ENCODE measurements around the gene AP3B1.

The AP3B1 gene

GRCh38 chr5:78289911-78290310 lies 4.6 kb downstream of the AP3B1 start:
- DNase-seq, result no peak

GRCh38 chr5:78288246-78288645 lies 6.3 kb downstream of the AP3B1 start:
- DNase-seq, result no peak

GRCh38 chr5:78287833-78288232 lies 6.7 kb downstream of the AP3B1 start:
- DNase-seq, result no peak

- DNase-seq, result no peak
Measured at GRCh38 chr5:78287169-78287568, 7.3 kb downstream of the AP3B1 start.

DNA sequence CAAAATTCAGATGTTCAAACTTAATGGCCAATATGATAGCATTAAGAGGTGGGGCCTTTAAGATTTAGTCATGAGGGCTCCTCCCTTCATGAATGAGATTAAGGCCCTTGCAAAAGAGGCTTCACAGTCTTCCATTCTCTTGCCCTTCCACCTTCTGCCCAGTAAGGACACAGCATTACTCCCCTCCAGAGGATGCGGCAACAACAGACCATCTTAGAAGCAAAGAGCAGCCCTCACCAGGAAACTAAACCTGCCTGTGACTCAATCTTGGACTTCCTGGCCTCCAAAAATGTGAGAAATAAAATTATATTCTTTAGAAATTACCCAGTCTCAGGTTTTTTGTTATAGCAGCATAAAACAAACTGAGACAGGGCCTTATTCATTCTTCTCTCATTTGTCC lies 8.2 kb downstream of the AP3B1 start:
- no peak for DNase-seq

GRCh38 chr5:78283802-78284201 lies 10.7 kb downstream of the AP3B1 start:
- DNase-seq, result no peak

- no peak for DNase-seq
Measured at GRCh38 chr5:78283105-78283504, 11.4 kb downstream of the AP3B1 start.

DNA sequence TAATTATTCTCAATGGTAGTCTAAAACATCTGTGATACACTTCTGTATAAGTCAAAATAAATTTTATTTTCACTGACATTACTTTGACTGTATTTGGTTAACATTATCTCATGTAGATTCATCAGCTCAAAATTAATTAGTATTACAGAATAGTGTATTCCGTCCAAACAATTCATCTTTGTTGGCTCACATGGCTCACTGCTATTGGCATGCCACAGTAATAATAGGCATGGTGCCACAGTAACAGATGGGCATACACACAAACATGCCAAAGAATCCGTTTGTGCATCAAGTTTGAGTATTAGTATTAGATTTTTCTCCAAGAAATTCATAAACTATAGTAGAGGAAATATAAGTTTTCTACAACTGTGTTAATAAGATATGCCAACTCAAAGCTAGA lies 14.2 kb downstream of the AP3B1 start:
- no peak for DNase-seq

- DNase-seq, result no peak
Measured at GRCh38 chr5:78279194-78279593, 15.3 kb downstream of the AP3B1 start.

GRCh38 chr5:78277715-78278114 lies 16.8 kb downstream of the AP3B1 start:
- no peak for DNase-seq

DNA sequence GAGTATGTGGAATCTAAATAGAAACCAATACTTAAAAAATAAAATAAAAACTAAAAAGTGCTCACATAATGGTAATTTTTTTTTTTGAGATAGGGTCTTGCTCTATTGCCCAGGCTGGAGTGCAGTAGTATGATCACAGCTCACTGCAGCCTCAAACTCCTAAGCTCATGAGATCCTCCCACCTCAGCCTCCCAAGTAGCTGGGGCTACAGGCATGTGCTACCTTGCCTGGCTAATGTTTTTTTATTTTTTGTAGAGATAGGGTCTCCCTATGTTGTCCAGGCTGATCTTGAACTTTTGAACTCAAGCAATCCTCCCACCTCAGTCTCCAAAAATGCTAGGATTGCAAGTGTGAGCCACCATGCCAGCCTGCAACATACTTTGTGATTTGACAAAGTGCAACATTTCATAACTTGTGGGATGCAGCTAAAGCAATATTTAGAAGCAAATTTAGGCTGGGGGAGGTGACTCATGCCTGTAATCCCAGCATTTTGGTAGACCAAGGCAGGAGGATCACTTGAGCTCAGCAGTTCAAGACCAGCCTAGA lies 18.4 kb downstream of the AP3B1 start:
- no peak for DNase-seq

- no peak for DNase-seq
Measured at GRCh38 chr5:78274540-78275197, 19.8 kb downstream of the AP3B1 start.

DNA sequence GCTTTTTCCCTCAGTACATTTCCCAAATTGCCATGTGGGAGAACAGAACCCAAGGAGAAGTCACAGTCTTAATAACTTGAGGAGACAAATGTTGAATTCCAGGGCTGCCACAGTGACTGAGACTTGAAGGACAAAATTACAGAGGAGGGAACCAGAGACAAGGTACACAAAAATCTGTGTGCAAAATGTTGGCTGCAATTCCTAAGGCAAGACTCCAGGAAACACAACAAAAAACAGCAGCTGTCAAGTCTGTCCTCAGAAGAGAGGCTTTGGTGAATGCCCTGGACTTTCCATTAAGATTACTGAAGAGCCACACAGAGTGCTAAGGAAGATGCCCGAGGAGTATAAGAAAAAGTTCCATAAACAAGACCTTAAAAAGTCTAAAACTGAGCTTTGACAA lies 21.1 kb downstream of the AP3B1 start:
- DNase-seq, result no peak

DNA sequence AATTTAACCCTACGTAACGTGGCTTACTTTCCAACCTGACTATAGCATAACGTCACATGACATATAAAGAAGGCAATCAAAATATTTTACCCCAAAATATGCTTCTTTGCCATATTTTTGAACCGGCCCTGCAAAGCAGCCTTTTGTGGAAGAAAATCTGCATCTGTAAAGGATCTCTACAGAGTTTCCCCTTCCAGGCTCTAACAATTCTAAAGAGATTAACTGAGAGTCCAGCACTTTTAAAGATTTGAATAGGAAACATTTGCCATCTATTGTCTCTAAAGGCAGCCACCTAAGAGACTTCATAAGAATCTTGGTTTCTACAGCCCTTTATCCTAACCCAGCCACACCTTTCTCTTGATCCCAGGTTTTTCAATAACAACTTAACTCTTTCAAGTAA lies 22.7 kb downstream of the AP3B1 start:
- DNase-seq, result no peak

DNA sequence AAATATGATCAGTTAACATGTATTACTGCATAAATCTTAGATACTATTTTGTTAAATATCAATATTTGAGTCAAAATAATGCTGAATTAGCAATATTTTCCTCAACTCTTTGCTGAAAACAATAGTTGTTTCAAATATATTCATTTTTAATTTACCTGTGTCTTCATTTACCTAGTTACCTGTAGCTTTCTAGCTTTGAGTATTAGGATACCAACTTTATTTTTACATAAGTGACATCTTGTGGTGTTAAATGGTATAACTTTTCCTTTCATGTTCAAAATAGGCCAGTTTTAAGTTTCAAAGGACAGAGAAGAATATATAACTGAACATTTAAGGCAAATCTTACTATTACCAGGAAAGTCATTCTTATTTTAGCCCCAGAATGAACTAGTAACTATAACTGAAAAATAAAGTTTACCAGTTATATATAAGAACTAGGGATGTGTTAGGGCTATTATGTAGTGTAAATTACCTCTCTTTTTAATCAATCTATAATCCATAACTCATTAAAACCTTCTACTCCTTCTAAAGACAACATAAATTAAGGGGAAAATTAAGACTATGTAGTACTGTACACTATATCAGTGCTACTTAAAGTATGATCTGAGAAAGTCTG lies 25.3 kb downstream of the AP3B1 start:
- DNase-seq, result no peak

DNA sequence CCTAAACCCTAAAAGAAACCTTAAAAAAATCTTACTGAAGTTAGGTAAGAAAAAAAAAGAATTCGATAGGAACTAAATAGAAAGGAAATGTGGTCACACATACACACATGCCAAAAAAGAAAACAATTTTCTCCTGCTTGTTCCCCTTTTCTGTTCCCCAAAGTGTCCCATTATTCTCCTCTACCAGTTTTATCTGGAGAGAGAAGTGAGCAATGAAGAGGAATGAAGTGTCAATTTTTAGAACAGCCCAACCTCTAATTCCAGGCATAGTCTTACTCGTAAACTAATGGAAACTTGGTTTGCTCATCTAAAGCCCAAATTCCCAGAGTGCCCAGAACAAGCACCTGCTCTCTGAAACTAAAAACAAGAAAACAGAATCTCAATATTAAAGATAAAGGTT lies 26.1 kb downstream of the AP3B1 start:
- DNase-seq, result no peak

DNA sequence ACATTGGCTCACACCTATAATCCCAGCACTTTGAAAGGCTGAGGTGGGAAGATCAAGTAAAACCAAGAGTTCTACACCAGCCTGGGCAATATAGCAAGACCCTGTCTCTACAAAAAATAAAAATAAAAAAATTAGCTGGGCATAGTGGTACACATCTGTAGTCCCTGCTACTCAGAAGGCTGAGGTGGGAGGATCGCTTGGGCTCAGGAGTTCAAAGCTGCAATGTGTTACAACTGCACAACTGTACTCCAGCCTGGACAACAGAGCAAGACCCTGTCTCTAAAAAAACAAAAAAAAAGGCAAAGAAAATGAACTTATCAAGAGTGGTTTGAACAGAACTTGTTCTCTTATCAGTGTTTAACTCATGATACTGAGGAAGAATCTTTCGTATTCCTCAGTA lies 29.3 kb downstream of the AP3B1 start:
- no peak for DNase-seq

DNA sequence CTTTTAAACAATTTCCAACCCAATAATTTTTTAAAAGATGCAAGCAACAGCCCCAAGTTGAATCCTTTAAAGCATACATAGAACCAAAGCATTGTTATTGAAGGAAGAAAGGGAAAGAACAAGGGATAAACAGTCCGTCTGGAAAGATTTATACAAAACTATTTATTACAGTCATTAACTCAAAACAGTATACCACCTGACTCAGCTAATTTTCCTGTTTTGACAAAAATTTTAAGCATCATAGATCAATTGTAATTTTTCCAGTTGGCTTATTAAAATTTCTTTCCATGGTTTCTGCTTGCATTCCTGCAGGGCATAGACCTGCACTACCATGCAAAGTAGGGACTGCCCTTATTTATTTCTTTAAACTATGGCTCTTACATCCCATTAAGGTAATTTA lies 29.9 kb downstream of the AP3B1 start:
- no peak for DNase-seq

GRCh38 chr5:78260771-78261170 lies 33.7 kb downstream of the AP3B1 start:
- no peak for DNase-seq

DNA sequence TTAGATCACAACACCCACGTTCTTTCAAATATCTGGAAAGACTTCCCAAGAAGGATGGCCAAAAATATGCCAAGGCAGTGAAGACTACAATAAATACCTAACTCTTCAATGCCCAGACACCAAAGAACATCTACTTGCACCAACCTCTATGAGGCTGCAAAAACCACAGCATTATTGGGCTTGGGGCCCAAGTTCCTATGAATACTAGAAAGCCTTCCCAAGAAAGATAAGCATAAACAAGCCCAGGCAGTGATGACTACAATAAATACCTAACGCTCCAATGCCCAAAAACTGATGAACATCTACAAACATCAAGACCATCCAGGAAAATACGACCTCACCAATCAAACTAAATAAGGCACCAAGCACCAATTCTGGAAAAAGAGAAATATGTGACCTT lies 41.3 kb downstream of the AP3B1 start:
- DNase-seq, result no peak

DNA sequence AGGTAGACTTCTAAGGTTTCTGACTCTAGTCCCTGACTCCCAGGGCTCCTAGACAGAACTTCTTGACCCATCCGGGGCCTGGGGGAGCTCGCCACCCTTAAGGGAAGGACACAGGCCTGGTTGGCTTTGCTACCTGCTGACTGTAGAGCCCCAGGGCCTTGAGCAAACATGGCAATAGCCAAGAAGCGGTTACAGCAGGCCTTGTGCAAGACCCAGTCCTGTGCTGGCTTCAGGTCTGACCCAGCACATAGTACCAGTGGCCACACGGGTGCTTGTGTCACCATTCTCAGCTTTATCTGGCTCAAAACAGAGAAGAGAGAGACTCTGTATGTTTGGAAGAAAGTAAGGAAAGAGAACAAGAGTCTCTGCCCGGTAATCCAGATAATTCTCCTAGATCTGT lies 41.8 kb downstream of the AP3B1 start:
- DNase-seq, result no peak

GRCh38 chr5:78251663-78252284 lies 42.7 kb downstream of the AP3B1 start:
- DNase-seq, result no peak

GRCh38 chr5:78245136-78245535 lies 49.4 kb downstream of the AP3B1 start:
- no peak for DNase-seq

- no peak for DNase-seq
Measured at GRCh38 chr5:78243639-78244038, 50.9 kb downstream of the AP3B1 start.
